GM12891 (cell line): ENCODE measurements around the gene PSAPL1.

Experiments used
- PAX5 ChIP-seq: IDR thresholded peaks from 2 replicates; pipeline ENCODE4 v1.6.1; 2011; ENCODE audit warnings: low read length, moderate library complexity, mild to moderate bottlenecking; ENCODE audit not compliant: insufficient read depth, severe bottlenecking
- POLR2A ChIP-seq: IDR thresholded peaks from 2 replicates; pipeline ENCODE4 v1.6.1; 2011; ENCODE audit warnings: low read depth, low read length, control low read depth
- POLR2AphosphoS5 ChIP-seq: IDR thresholded peaks from 2 replicates; pipeline ENCODE4 v1.6.1; 2011; ENCODE audit warnings: low read depth, low read length, control low read depth
- POU2F2 ChIP-seq: IDR thresholded peaks from 2 replicates; pipeline ENCODE4 v1.6.1; 2011; ENCODE audit warnings: low read depth, mild to moderate bottlenecking, control low read depth, low read length, moderate library complexity
- SPI1 ChIP-seq: IDR thresholded peaks from 2 replicates; pipeline ENCODE4 v1.6.1; 2011; ENCODE audit warnings: low read depth, low read length, control low read depth
- TAF1 ChIP-seq: IDR thresholded peaks from 2 replicates; pipeline ENCODE4 v1.6.1; 2011; ENCODE audit warnings: low read depth, low read length, control low read depth

DNA sequence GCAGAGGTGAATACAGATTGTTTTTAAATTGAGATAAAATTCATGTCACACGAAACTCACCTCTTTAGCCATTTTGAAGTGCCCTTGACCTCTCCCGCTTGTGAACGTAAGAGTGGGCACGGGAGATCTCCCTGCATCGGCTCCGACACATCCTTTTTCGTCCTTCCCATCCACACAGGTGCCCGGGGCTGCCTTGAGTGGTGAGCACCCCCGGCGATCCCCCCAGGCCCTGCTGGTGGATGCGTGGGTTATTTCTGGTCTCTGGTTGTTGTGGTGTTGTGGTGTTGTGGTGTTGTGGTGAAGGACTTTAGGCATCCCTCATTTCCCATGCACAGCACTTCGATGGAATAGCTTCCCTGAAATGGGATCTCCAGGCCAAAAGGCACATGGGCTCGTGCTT is 46.1 kb downstream of the PSAPL1 start:
- no peak for TF ChIP-seq POLR2AphosphoS5
- no peak for TF ChIP-seq PAX5
- no peak for TF ChIP-seq POLR2A
- TF ChIP-seq TAF1: no peak
- TF ChIP-seq POU2F2: no peak
- no peak for TF ChIP-seq SPI1
